ENCODE data around the gene DNPEP. TPM values are rescaled to one million over a fixed set of nuclear protein-coding genes. Genes with fewer than 3 reads are reported as not detected.

Gene DNPEP
- total and polyA plus RNA-seq, 2 donors (not counting 1 experiment from before 2014, with no cell fraction given) = 82.6 to 91.7 TPM

- H2AFZ ChIP-seq (ENCODE audit: insufficient read depth, low read depth, low read length, poor library complexity, severe bottlenecking) = no peak overlapping the region
- no peaks in the 10 kb centered on the region for H4K20me1 ChIP-seq (ENCODE audit: control insufficient read depth, insufficient read depth, low read length, poor library complexity, severe bottlenecking)
- H3K4me2 ChIP-seq (replicated peaks; ENCODE audit: low read depth, low read length, poor library complexity, severe bottlenecking) = no peak overlapping the region
- no peak overlapping the region for H3K27ac ChIP-seq (ENCODE audit: low read length in 2 of 2)
- no peak for DNase-seq
- Mint-ChIP-seq H3K4me1 (peaks cover 2% of the 10 kb centered on the region), H3K27me3 (peaks cover 61% of the 10 kb centered on the region), H3K9me3 (ENCODE audit: insufficient read depth) (no peaks in the 10 kb centered on the region), H3K4me3 (no peak overlapping the region), H3K27ac (no peak overlapping the region)
- peaks cover 0 to 53% (median 9%) of the 10 kb centered on the region in 4 experiments for H3K27me3 ChIP-seq (replicated peaks in 1 of 4; ENCODE audit: control extremely low read depth in 1 of 4, control insufficient read depth in 3 of 4, insufficient read depth in 4 of 4, low read length in 3 of 4)
- intact Hi-C loops (cut with micrococcal nuclease) = no loop called here
- ChIA-PET CTCF (no interaction called here), POLR2A (no interaction called here)
- H3K79me2 ChIP-seq (ENCODE audit: control insufficient read depth, insufficient read depth, low read length) = no peaks in the 10 kb centered on the region
- H3K4me3 ChIP-seq (ENCODE audit: control extremely low read depth in 1 of 5, extremely low read depth in 1 of 5, insufficient read depth in 1 of 5, low read depth in 2 of 5, low read length in 4 of 5) = no peak overlapping the region
- H3K9ac ChIP-seq (ENCODE audit: low read length) = no peak overlapping the region
- H3K4me1 ChIP-seq (ENCODE audit: control insufficient read depth in 2 of 2, insufficient read depth in 2 of 2, low read length in 2 of 2) = peaks cover 0 to 7% of the 10 kb centered on the region in 2 donors
- TF ChIP-seq, protein P1, sequence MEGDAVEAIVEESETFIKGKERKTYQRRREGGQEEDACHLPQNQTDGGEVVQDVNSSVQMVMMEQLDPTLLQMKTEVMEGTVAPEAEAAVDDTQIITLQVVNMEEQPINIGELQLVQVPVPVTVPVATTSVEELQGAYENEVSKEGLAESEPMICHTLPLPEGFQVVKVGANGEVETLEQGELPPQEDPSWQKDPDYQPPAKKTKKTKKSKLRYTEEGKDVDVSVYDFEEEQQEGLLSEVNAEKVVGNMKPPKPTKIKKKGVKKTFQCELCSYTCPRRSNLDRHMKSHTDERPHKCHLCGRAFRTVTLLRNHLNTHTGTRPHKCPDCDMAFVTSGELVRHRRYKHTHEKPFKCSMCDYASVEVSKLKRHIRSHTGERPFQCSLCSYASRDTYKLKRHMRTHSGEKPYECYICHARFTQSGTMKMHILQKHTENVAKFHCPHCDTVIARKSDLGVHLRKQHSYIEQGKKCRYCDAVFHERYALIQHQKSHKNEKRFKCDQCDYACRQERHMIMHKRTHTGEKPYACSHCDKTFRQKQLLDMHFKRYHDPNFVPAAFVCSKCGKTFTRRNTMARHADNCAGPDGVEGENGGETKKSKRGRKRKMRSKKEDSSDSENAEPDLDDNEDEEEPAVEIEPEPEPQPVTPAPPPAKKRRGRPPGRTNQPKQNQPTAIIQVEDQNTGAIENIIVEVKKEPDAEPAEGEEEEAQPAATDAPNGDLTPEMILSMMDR (IDR thresholded peaks at IDR 0.05) = no peak
- no peak for TF ChIP-seq EZH2 (IDR thresholded peaks at IDR 0.05; ENCODE audit: borderline replicate concordance, insufficient read depth, low read depth, low read length, poor library complexity, severe bottlenecking)
- no peak for ATAC-seq (ENCODE audit: low read depth)
- no peaks in the 10 kb centered on the region for H3K36me3 ChIP-seq (replicated peaks in 1 of 2; ENCODE audit: control extremely low read depth in 1 of 2, control insufficient read depth in 1 of 2, extremely low read depth in 1 of 2, insufficient read depth in 2 of 2, low read length in 1 of 2)
- 75% methylated on average over 3 of the region's 4 CpGs for WGBS (ENCODE audit: insufficient coverage)
- peaks cover 0 to 4% (median 0%) of the 10 kb centered on the region in 3 donors for H3K9me3 ChIP-seq (ENCODE audit: control extremely low read depth in 1 of 3, control insufficient read depth in 2 of 3, insufficient read depth in 1 of 3, low read length in 2 of 3)
Measured at GRCh38 chr2:219354582-219354981, 33.1 kb downstream of the DNPEP start.

- Histone ChIP-seq H3K79me2 (ENCODE audit: control insufficient read depth, insufficient read depth, low read length) (no peaks in the 10 kb centered on the region), H3K4me2 (replicated peaks; ENCODE audit: low read depth, low read length, poor library complexity, severe bottlenecking) (no peak overlapping the region), H2AFZ (ENCODE audit: insufficient read depth, low read depth, low read length, poor library complexity, severe bottlenecking) (no peak overlapping the region), H3K4me3 (ENCODE audit: control extremely low read depth in 1 of 5, extremely low read depth in 1 of 5, insufficient read depth in 1 of 5, low read depth in 2 of 5, low read length in 4 of 5) (no peak overlapping the region), H4K20me1 (ENCODE audit: control insufficient read depth, insufficient read depth, low read length, poor library complexity, severe bottlenecking) (no peaks in the 10 kb centered on the region), H3K9ac (ENCODE audit: low read length) (no peak overlapping the region), H3K4me1 (ENCODE audit: control insufficient read depth in 2 of 2, insufficient read depth in 2 of 2, low read length in 2 of 2) (peaks cover 0 to 2% of the 10 kb centered on the region in 2 donors), H3K9me3 (ENCODE audit: control extremely low read depth in 1 of 3, control insufficient read depth in 2 of 3, insufficient read depth in 1 of 3, low read length in 2 of 3) (peaks cover 0 to 1% (median 0%) of the 10 kb centered on the region in 3 donors), H3K27me3 (replicated peaks in 1 of 4; ENCODE audit: control extremely low read depth in 1 of 4, control insufficient read depth in 3 of 4, insufficient read depth in 4 of 4, low read length in 3 of 4) (peaks cover 0 to 46% (median 7%) of the 10 kb centered on the region in 4 experiments), H3K27ac (ENCODE audit: low read length in 2 of 2) (no peak overlapping the region), H3K36me3 (replicated peaks in 1 of 2; ENCODE audit: control extremely low read depth in 1 of 2, control insufficient read depth in 1 of 2, extremely low read depth in 1 of 2, insufficient read depth in 2 of 2, low read length in 1 of 2) (no peaks in the 10 kb centered on the region)
- H3K4me3 Mint-ChIP-seq = no peak overlapping the region
- no peak for DNase-seq
- TF ChIP-seq, protein P1 (IDR thresholded peaks at IDR 0.05) = no peak
- TF ChIP-seq EZH2 (IDR thresholded peaks at IDR 0.05; ENCODE audit: borderline replicate concordance, insufficient read depth, low read depth, low read length, poor library complexity, severe bottlenecking) = no peak
- no peak for ATAC-seq (ENCODE audit: low read depth)
- H3K9me3 Mint-ChIP-seq (ENCODE audit: insufficient read depth) = no peaks in the 10 kb centered on the region
- H3K27ac Mint-ChIP-seq = no peak overlapping the region
- CTCF ChIA-PET = interaction anchor here (1.1 kb wide), 1 partner anchor 24 kb away, joined by 3 read pairs; no protein-coding TSS in a partner anchor
- intact Hi-C loops (cut with micrococcal nuclease) = no loop called here
- H3K4me1 Mint-ChIP-seq = no peaks in the 10 kb centered on the region
- peaks cover 66% of the 10 kb centered on the region for H3K27me3 Mint-ChIP-seq
- 100% methylated on average over 1 of the region's 5 CpGs for WGBS (ENCODE audit: insufficient coverage)
- POLR2A ChIA-PET = no interaction called here
Measured at GRCh38 chr2:219353129-219353528, 34.6 kb downstream of the DNPEP start.

Data from B cell (primary cell).